ENCODE measurements around the gene RBM42. TPM values are rescaled to one million over a fixed set of nuclear protein-coding genes. Genes with fewer than 3 reads are reported as not detected.

The RBM42 gene
- total and polyA plus RNA-seq, 2 of the 13 experiments (the other 11 are each of a cell fraction or from before 2014, with no cell fraction given): 27.2 to 55.3 TPM

- no peak overlapping the region for H2AFZ ChIP-seq (ENCODE audit: low read length)
- no peak overlapping the region for H3K4me2 ChIP-seq (ENCODE audit: low read depth, low read length)
- in situ Hi-C loops (cut with HindIII; ENCODE audit: extremely low pct_ligation_motif_present, low pct_unique_long_range_greater_than_20kb) (no loop called here), intact Hi-C loops (cut with micrococcal nuclease; ENCODE audit: unreplicated experiment) (no loop called here)
- no peaks in the 10 kb centered on the region for H3K27me3 ChIP-seq (ENCODE audit: control insufficient read depth in 1 of 2, insufficient read depth in 2 of 2, low read length in 2 of 2)
- H4K20me1 ChIP-seq (ENCODE audit: insufficient read depth, low read length): no peaks in the 10 kb centered on the region
- CTCF ChIA-PET (ENCODE audit: low intra/inter-chr PET ratio, low total read pairs): no interaction called here
- no peak overlapping the region for H3K9ac ChIP-seq (ENCODE audit: insufficient read depth, low read depth, low read length)
- no TSS peak for BruUV-seq (replicated peaks)
- H3K27ac ChIP-seq (ENCODE audit: extremely low read length, insufficient read depth, low read length): no peak overlapping the region
- ATAC-seq (no peak), DNase-seq (ENCODE audit: low spot score) (no peak), FAIRE-seq (no peak)
- H3K36me3 ChIP-seq (replicated peaks in 1 of 2; ENCODE audit: control insufficient read depth in 1 of 2, insufficient read depth in 2 of 2, low read length in 2 of 2): no peaks in the 10 kb centered on the region
- peaks cover 25% of the 10 kb centered on the region for H3K4me1 ChIP-seq (ENCODE audit: insufficient read depth, low read length)
- 46% methylated on average over 3 of the region's 3 CpGs for WGBS (ENCODE audit: low lambda C conversion rate)
- no peak overlapping the region for H3K4me3 ChIP-seq (replicated peaks in 1 of 3; ENCODE audit: insufficient read depth in 1 of 3, low read depth in 2 of 3, low read length in 3 of 3)
- no peak for TF ChIP-seq ATAD3A (CRISPR knock-in tag; IDR thresholded peaks at IDR 0.05)
- TF ChIP-seq MIXL1 (CRISPR knock-in tag; IDR thresholded peaks at IDR 0.05): no peak
- no peak for TF ChIP-seq ZNF3 (CRISPR knock-in tag; IDR thresholded peaks at IDR 0.05)
- TF ChIP-seq ZNF704 (CRISPR knock-in tag; IDR thresholded peaks at IDR 0.05; ENCODE audit: borderline replicate concordance): no peak
- POLR2A ChIA-PET: no interaction called here
- H3K9me3 ChIP-seq (ENCODE audit: low read length): no peaks in the 10 kb centered on the region
- H3K79me2 ChIP-seq (ENCODE audit: insufficient read depth, low read length): no peaks in the 10 kb centered on the region
Measured at GRCh38 chr19:35663981-35664380, 35.1 kb downstream of the RBM42 start.

- Histone ChIP-seq H3K27me3 (ENCODE audit: control insufficient read depth in 1 of 2, insufficient read depth in 2 of 2, low read length in 2 of 2) (0 out of 5 replicates have a peak, but pooled peaks cover 0 to 4% of the 10 kb centered on the region in 2 experiments), H3K4me2 (ENCODE audit: low read depth, low read length) (no peak overlapping the region), H4K20me1 (ENCODE audit: insufficient read depth, low read length) (no peaks in the 10 kb centered on the region), H3K4me3 (replicated peaks in 1 of 3; ENCODE audit: insufficient read depth in 1 of 3, low read depth in 2 of 3, low read length in 3 of 3) (no peak overlapping the region), H3K4me1 (ENCODE audit: insufficient read depth, low read length) (peaks cover 34% of the 10 kb centered on the region), H2AFZ (ENCODE audit: low read length) (no peak overlapping the region), H3K9me3 (ENCODE audit: low read length) (no peaks in the 10 kb centered on the region), H3K79me2 (ENCODE audit: insufficient read depth, low read length) (no peaks in the 10 kb centered on the region), H3K27ac (ENCODE audit: extremely low read length, insufficient read depth, low read length) (no peak overlapping the region), H3K9ac (ENCODE audit: insufficient read depth, low read depth, low read length) (no peak overlapping the region), H3K36me3 (replicated peaks in 1 of 2; ENCODE audit: control insufficient read depth in 1 of 2, insufficient read depth in 2 of 2, low read length in 2 of 2) (no peaks in the 10 kb centered on the region)
- ATAC-seq (no peak), FAIRE-seq (no peak), DNase-seq (ENCODE audit: low spot score) (no peak)
- in situ Hi-C loops (cut with HindIII; ENCODE audit: extremely low pct_ligation_motif_present, low pct_unique_long_range_greater_than_20kb) (no loop called here), intact Hi-C loops (cut with micrococcal nuclease; ENCODE audit: unreplicated experiment) (no loop called here)
- WGBS (ENCODE audit: low lambda C conversion rate): 92% methylated on average over 10 of the region's 24 CpGs
- TF ChIP-seq ZNF629 (CRISPR knock-in tag; conservative IDR thresholded peaks at IDR 0.05) (peak; percentile 81), ZNF274 (CRISPR knock-in tag; IDR thresholded peaks at IDR 0.05) (no peak), ZSCAN12 (CRISPR knock-in tag; IDR thresholded peaks at IDR 0.05) (no peak), RXRB (CRISPR knock-in tag; IDR thresholded peaks at IDR 0.05; ENCODE audit: borderline replicate concordance) (no peak), ATF1 (CRISPR knock-in tag; IDR thresholded peaks at IDR 0.05) (no peak)
- no TSS peak for BruUV-seq (replicated peaks)
- CTCF ChIA-PET (ENCODE audit: low intra/inter-chr PET ratio, low total read pairs): no interaction called here
- POLR2A ChIA-PET: no interaction called here
Measured at GRCh38 chr19:35665157-35665556, 36.3 kb downstream of the RBM42 start.
